Measurements from ENCODE around the gene IGF2. TPM values are rescaled to one million over a fixed set of nuclear protein-coding genes. Genes with fewer than 3 reads are reported as not detected.

Gene IGF2
- total RNA-seq, 1 donor from 2014 or later: 711 TPM

- Histone ChIP-seq H3K9ac (ENCODE audit: low read depth in 1 of 3, low read length in 3 of 3) (no peak overlapping the region), H3K27ac (ENCODE audit: low read depth, low read length) (no peak overlapping the region), H3K9me3 (ENCODE audit: control insufficient read depth in 3 of 3, low read length in 3 of 3) (peaks cover 0 to 5% (median 0%) of the 10 kb centered on the region in 3 donors), H3K4me3 (ENCODE audit: low read length in 3 of 3) (no peak overlapping the region), H3K36me3 (ENCODE audit: control insufficient read depth in 3 of 3, insufficient read depth in 3 of 3, low read length in 3 of 3) (no peaks in the 10 kb centered on the region), H3K4me1 (ENCODE audit: control insufficient read depth in 3 of 3, insufficient read depth in 3 of 3, low read length in 3 of 3) (no peaks in the 10 kb centered on the region), H3K27me3 (ENCODE audit: control insufficient read depth in 3 of 3, insufficient read depth in 3 of 3, low read length in 3 of 3) (peaks cover 8 to 19% (median 19%) of the 10 kb centered on the region in 3 donors)
These were observed 22.5 kb downstream of the IGF2 start for GRCh38 chr11:2116680-2117079.

- Histone ChIP-seq H3K27me3 (ENCODE audit: control insufficient read depth in 3 of 3, insufficient read depth in 3 of 3, low read length in 3 of 3) (peaks cover 0 to 8% (median 6%) of the 10 kb centered on the region in 3 donors), H3K36me3 (ENCODE audit: control insufficient read depth in 3 of 3, insufficient read depth in 3 of 3, low read length in 3 of 3) (no peaks in the 10 kb centered on the region)
These were observed 23.9 kb downstream of the IGF2 start for GRCh38 chr11:2115308-2115707.

DNA sequence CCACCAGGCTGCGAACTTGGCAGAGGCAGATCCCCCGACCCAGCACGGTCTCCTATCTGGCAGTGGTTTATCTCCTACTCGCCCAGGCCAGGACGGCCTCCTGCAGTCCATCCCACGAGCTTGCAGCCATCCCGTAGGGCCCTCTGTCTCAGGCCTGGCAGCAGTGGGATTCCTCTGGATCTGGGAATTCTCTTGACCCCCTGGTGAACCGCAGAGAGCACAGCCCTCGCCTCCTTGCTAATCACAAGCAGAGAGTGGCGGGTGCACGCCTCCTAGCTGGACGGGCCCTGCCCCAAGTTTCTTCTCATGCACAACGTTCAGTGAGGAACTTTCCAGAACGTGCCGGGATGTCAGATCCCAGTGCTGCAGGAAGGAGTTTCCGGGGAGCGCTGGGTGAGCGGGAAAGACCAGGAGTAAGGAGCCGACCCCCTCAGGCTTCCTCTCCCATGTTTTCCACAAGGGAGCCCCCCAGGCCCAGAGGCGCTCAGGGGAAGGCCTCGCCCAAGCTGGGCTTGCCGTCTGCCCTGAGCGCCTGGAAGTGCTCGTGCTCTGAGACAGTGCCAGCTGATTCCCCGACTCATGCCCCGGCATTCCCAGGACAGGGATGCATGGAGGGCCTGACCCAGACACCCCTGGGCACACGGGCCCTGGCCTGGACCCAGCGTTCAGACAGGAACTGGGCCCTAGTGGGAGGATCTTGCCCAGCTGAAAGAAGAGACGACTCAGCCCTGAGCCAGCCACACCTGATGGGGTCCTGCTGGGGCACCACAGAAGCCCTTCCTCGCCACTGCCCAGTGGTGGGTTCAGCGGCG lies 24.6 kb downstream of the IGF2 start:
- H3K27me3 ChIP-seq (ENCODE audit: control insufficient read depth in 3 of 3, insufficient read depth in 3 of 3, low read length in 3 of 3): peaks cover 0 to 3% (median 2%) of the 10 kb centered on the region in 3 donors
- H3K9ac ChIP-seq (ENCODE audit: low read depth in 1 of 3, low read length in 3 of 3): no peak overlapping the region
- H3K4me1 ChIP-seq (ENCODE audit: control insufficient read depth in 3 of 3, insufficient read depth in 3 of 3, low read length in 3 of 3): peaks cover 0 to 3% (median 2%) of the 10 kb centered on the region in 3 donors
- peaks cover 0 to 5% (median 0%) of the 10 kb centered on the region in 3 donors for H3K9me3 ChIP-seq (ENCODE audit: control insufficient read depth in 3 of 3, low read length in 3 of 3)
- H3K36me3 ChIP-seq (ENCODE audit: control insufficient read depth in 3 of 3, insufficient read depth in 3 of 3, low read length in 3 of 3): no peaks in the 10 kb centered on the region
- H3K4me3 ChIP-seq (ENCODE audit: low read length in 3 of 3): no peak overlapping the region
- H3K27ac ChIP-seq (ENCODE audit: low read depth, low read length): no peak overlapping the region

More at GRCh38 chr11:2115308-2115707, 23.9 kb downstream of the IGF2 start:
- Histone ChIP-seq H3K4me1 (ENCODE audit: control insufficient read depth in 3 of 3, insufficient read depth in 3 of 3, low read length in 3 of 3) (no peaks in the 10 kb centered on the region), H3K27ac (ENCODE audit: low read depth, low read length) (no peak overlapping the region), H3K9ac (ENCODE audit: low read depth in 1 of 3, low read length in 3 of 3) (no peak overlapping the region), H3K9me3 (ENCODE audit: control insufficient read depth in 3 of 3, low read length in 3 of 3) (peaks cover 0 to 5% (median 0%) of the 10 kb centered on the region in 3 donors), H3K4me3 (ENCODE audit: low read length in 3 of 3) (no peak overlapping the region)

- H3K9me3 ChIP-seq (ENCODE audit: control insufficient read depth in 3 of 3, low read length in 3 of 3): peaks cover 0 to 5% (median 0%) of the 10 kb centered on the region in 3 donors
- H3K4me1 ChIP-seq (ENCODE audit: control insufficient read depth in 3 of 3, insufficient read depth in 3 of 3, low read length in 3 of 3): peaks cover 1 to 7% (median 6%) of the 10 kb centered on the region in 3 donors
- H3K4me3 ChIP-seq (ENCODE audit: low read length in 3 of 3): no peak overlapping the region
- no peaks in the 10 kb centered on the region for H3K36me3 ChIP-seq (ENCODE audit: control insufficient read depth in 3 of 3, insufficient read depth in 3 of 3, low read length in 3 of 3)
- no peak overlapping the region for H3K9ac ChIP-seq (ENCODE audit: low read depth in 1 of 3, low read length in 3 of 3)
- no peak overlapping the region for H3K27ac ChIP-seq (ENCODE audit: low read depth, low read length)
- H3K27me3 ChIP-seq (ENCODE audit: control insufficient read depth in 3 of 3, insufficient read depth in 3 of 3, low read length in 3 of 3): peaks cover 0 to 3% (median 0%) of the 10 kb centered on the region in 3 donors
These were observed 25.4 kb downstream of the IGF2 start for GRCh38 chr11:2113776-2114175.

DNA sequence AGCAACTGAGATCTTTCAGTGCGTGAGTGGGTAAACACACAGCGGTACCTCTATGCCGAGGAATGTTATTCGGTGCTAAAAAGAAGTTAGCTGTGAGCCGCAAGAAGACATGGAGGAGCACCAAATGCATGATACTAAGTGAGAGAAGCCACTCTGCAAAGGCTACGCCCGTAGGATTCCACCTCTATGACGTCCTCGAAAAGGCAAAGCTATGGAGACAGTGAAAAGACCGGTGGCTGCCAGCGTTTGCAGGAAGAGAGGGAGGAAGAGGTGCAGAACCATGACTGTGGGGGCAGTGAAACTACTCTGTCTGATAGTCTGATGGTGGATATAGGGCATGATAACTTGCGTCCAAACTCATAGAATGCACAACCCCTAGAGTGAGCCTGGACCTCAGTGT lies 28.7 kb downstream of the IGF2 start:
- Histone ChIP-seq H3K27me3 (ENCODE audit: control insufficient read depth in 3 of 3, insufficient read depth in 3 of 3, low read length in 3 of 3) (peaks cover 0 to 3% (median 0%) of the 10 kb centered on the region in 3 donors), H3K36me3 (ENCODE audit: control insufficient read depth in 3 of 3, insufficient read depth in 3 of 3, low read length in 3 of 3) (no peaks in the 10 kb centered on the region), H3K9ac (ENCODE audit: low read depth in 1 of 3, low read length in 3 of 3) (no peak overlapping the region), H3K27ac (ENCODE audit: low read depth, low read length) (no peak overlapping the region), H3K4me3 (ENCODE audit: low read length in 3 of 3) (no peak overlapping the region), H3K4me1 (ENCODE audit: control insufficient read depth in 3 of 3, insufficient read depth in 3 of 3, low read length in 3 of 3) (peaks cover 9 to 16% (median 12%) of the 10 kb centered on the region in 3 donors), H3K9me3 (ENCODE audit: control insufficient read depth in 3 of 3, low read length in 3 of 3) (no peaks in the 10 kb centered on the region)

GRCh38 chr11:2109541-2110019 lies 29.6 kb downstream of the IGF2 start:
- H3K27me3 ChIP-seq (ENCODE audit: control insufficient read depth in 3 of 3, insufficient read depth in 3 of 3, low read length in 3 of 3): peaks cover 0 to 3% (median 0%) of the 10 kb centered on the region in 3 donors
- no peak overlapping the region for H3K27ac ChIP-seq (ENCODE audit: low read depth, low read length)
- H3K4me1 ChIP-seq (ENCODE audit: control insufficient read depth in 3 of 3, insufficient read depth in 3 of 3, low read length in 3 of 3): peaks cover 19 to 25% (median 21%) of the 10 kb centered on the region in 3 donors
- H3K4me3 ChIP-seq (ENCODE audit: low read length in 3 of 3): no peak overlapping the region
- H3K9ac ChIP-seq (ENCODE audit: low read depth in 1 of 3, low read length in 3 of 3): peak overlapping the region in 1 of 3 donors; percentile 33
- no peaks in the 10 kb centered on the region for H3K36me3 ChIP-seq (ENCODE audit: control insufficient read depth in 3 of 3, insufficient read depth in 3 of 3, low read length in 3 of 3)
- H3K9me3 ChIP-seq (ENCODE audit: control insufficient read depth in 3 of 3, low read length in 3 of 3): no peaks in the 10 kb centered on the region

DNA sequence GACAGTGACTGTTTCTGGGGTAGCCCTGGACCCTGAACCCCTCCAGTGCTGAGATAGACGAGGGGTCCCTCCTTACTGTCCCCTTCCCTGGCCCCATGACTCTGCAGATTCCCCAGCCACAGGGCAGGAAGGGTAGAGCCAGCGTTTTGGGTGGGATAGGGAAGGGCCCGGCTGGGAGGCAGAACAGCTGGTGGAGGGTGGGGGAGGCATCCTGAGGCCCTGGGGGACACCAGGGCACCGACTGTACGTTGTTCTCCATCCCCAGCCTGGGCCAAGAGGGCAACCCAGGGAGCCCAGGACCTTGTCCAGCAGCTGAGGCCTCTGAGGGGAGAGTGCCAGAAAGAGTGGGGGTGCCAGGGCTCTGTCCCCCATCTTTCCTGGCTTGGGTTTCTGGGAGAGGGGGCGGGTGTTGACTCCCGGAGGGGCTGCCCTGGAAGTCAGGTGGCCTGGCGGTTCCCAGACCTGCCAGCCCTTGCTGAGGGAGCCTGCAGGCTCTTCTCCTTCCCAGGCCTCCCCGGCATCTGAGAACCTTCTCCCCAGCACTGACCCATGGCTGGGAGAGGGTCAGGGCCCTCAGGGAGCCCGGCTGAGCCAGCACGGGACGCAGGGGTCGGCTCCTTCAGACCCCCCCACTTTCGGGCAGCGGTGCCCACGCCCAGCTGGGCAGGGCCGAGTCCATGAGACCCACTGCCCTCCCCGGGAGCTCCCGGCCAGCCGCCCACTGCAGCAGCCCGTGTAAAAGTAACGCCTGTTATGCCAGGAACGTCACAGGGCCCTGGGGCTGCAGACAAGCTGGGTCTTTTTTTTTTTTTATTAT lies 30.3 kb downstream of the IGF2 start:
- peak overlapping the region in 1 of 3 donors; percentile 16 for H3K9ac ChIP-seq (ENCODE audit: low read depth in 1 of 3, low read length in 3 of 3)
- H3K4me3 ChIP-seq (ENCODE audit: low read length in 3 of 3): no peak overlapping the region
- no peak overlapping the region for H3K27ac ChIP-seq (ENCODE audit: low read depth, low read length)
- no peaks in the 10 kb centered on the region for H3K9me3 ChIP-seq (ENCODE audit: control insufficient read depth in 3 of 3, low read length in 3 of 3)
- peaks cover 0 to 3% (median 0%) of the 10 kb centered on the region in 3 donors for H3K27me3 ChIP-seq (ENCODE audit: control insufficient read depth in 3 of 3, insufficient read depth in 3 of 3, low read length in 3 of 3)
- no peaks in the 10 kb centered on the region for H3K36me3 ChIP-seq (ENCODE audit: control insufficient read depth in 3 of 3, insufficient read depth in 3 of 3, low read length in 3 of 3)
- H3K4me1 ChIP-seq (ENCODE audit: control insufficient read depth in 3 of 3, insufficient read depth in 3 of 3, low read length in 3 of 3): peaks cover 23 to 31% (median 26%) of the 10 kb centered on the region in 3 donors

- H3K36me3 ChIP-seq (ENCODE audit: control insufficient read depth in 3 of 3, insufficient read depth in 3 of 3, low read length in 3 of 3): no peaks in the 10 kb centered on the region
- no peaks in the 10 kb centered on the region for H3K9me3 ChIP-seq (ENCODE audit: control insufficient read depth in 3 of 3, low read length in 3 of 3)
- H3K4me3 ChIP-seq (ENCODE audit: low read length in 3 of 3): no peak overlapping the region
- H3K27ac ChIP-seq (ENCODE audit: low read depth, low read length): no peak overlapping the region
- peaks cover 0 to 3% (median 0%) of the 10 kb centered on the region in 3 donors for H3K27me3 ChIP-seq (ENCODE audit: control insufficient read depth in 3 of 3, insufficient read depth in 3 of 3, low read length in 3 of 3)
- H3K4me1 ChIP-seq (ENCODE audit: control insufficient read depth in 3 of 3, insufficient read depth in 3 of 3, low read length in 3 of 3): peaks cover 25 to 37% (median 31%) of the 10 kb centered on the region in 3 donors
- no peak overlapping the region for H3K9ac ChIP-seq (ENCODE audit: low read depth in 1 of 3, low read length in 3 of 3)
These were observed 31.1 kb downstream of the IGF2 start for GRCh38 chr11:2107941-2108630.

- peaks cover 27 to 41% (median 34%) of the 10 kb centered on the region in 3 donors for H3K4me1 ChIP-seq (ENCODE audit: control insufficient read depth in 3 of 3, insufficient read depth in 3 of 3, low read length in 3 of 3)
- H3K36me3 ChIP-seq (ENCODE audit: control insufficient read depth in 3 of 3, insufficient read depth in 3 of 3, low read length in 3 of 3): no peaks in the 10 kb centered on the region
- H3K27ac ChIP-seq (ENCODE audit: low read depth, low read length): no peak overlapping the region
- no peak overlapping the region for H3K9ac ChIP-seq (ENCODE audit: low read depth in 1 of 3, low read length in 3 of 3)
- no peak overlapping the region for H3K4me3 ChIP-seq (ENCODE audit: low read length in 3 of 3)
- peaks cover 0 to 3% (median 0%) of the 10 kb centered on the region in 3 donors for H3K27me3 ChIP-seq (ENCODE audit: control insufficient read depth in 3 of 3, insufficient read depth in 3 of 3, low read length in 3 of 3)
- H3K9me3 ChIP-seq (ENCODE audit: control insufficient read depth in 3 of 3, low read length in 3 of 3): no peaks in the 10 kb centered on the region
These were observed 31.7 kb downstream of the IGF2 start for GRCh38 chr11:2107521-2107920.
